CD4-positive, alpha-beta T cell treated with Interleukin-12 subunit alpha and Interleukin-12 subunit beta, for 1 hour (primary cell): ENCODE results near the gene SPACA7.

Experiments
- DNase-seq: peaks from one replicate; pipeline ENCODE4 v3.0.0-alpha.2; 2020

SPACA7 gene

GRCh38 chr13:112469071-112469745, 93.1 kb downstream of the SPACA7 start:
- DNase-seq, result no peak

GRCh38 chr13:112473818-112474217, 97.7 kb downstream of the SPACA7 start:
- DNase-seq, result no peak

- DNase-seq, result no peak
These were observed 98.7 kb downstream of the SPACA7 start for GRCh38 chr13:112474869-112475268.

- DNase-seq, result no peak
These were observed 99.7 kb downstream of the SPACA7 start for GRCh38 chr13:112475889-112476288.

- DNase-seq, result no peak
These were observed 101.0 kb downstream of the SPACA7 start for GRCh38 chr13:112477070-112477619.

- no peak for DNase-seq
These were observed 103.2 kb downstream of the SPACA7 start for GRCh38 chr13:112479389-112479788.

GRCh38 chr13:112481458-112481857, 105.3 kb downstream of the SPACA7 start:
- no peak for DNase-seq

- DNase-seq, result no peak
These were observed 107.1 kb downstream of the SPACA7 start for GRCh38 chr13:112483299-112483698.
